Measurements from ENCODE around the gene THOC6.

GRCh38 chr16:3008690-3009037 is 15.2 kb upstream of the THOC6 start:
- no peak for TF ChIP-seq FOXM1 (IDR thresholded peaks at IDR 0.05; ENCODE audit: borderline replicate concordance)
- TF ChIP-seq SP1 (IDR thresholded peaks at IDR 0.05), result no peak
- TF ChIP-seq HDGF (IDR thresholded peaks at IDR 0.05; ENCODE audit: borderline replicate concordance), result no peak
- TF ChIP-seq FOXA1 (IDR thresholded peaks at IDR 0.05), result no peak
- no peak for TF ChIP-seq BHLHE40 (IDR thresholded peaks at IDR 0.05; ENCODE audit: borderline replicate concordance)
